Ureter (tissue), 1 donor: ENCODE measurements around the gene GPD1. TPM values are rescaled to one million over a fixed set of nuclear protein-coding genes. Genes with fewer than 3 reads are reported as not detected.
"Not testable (repeated sequence)": the region's sequence is repeated elsewhere in the genome, so short reads cannot be mapped to it uniquely, and the experiment has no call there.

Experiments
- DNase-seq: peaks from one replicate; pipeline ENCODE4 v3.0.0-alpha.2; 2020; ENCODE audit warnings: low spot score
- total RNA-seq: library from RNA; stranded (reverse); gene quantifications from one replicate; pipeline ENCODE4 v1.2.4, GENCODE V29; 2023
- donor health status: DM: yes; HTN: yes; CAD: no.

Gene GPD1
- total RNA-seq, 1 donor from 2014 or later: 1.7 TPM

GRCh38 chr12:50073712-50074111 lies 30.1 kb upstream of the GPD1 start:
- no peak for DNase-seq

- peak; percentile 88 for DNase-seq
Measured at GRCh38 chr12:50074936-50075807, 28.6 kb upstream of the GPD1 start.

- no peak for DNase-seq
Measured at GRCh38 chr12:50075808-50076170, 28.0 kb upstream of the GPD1 start.

- DNase-seq: no peak
Measured at GRCh38 chr12:50077099-50077498, 26.7 kb upstream of the GPD1 start.

- DNase-seq: no peak
Measured at GRCh38 chr12:50078281-50078680, 25.5 kb upstream of the GPD1 start.

- no peak for DNase-seq
Measured at GRCh38 chr12:50079771-50080170, 24.0 kb upstream of the GPD1 start.

- DNase-seq: no peak
Measured at GRCh38 chr12:50081096-50081808, 22.6 kb upstream of the GPD1 start.

GRCh38 chr12:50082644-50083043 lies 21.2 kb upstream of the GPD1 start:
- no peak for DNase-seq

- no peak for DNase-seq
Measured at GRCh38 chr12:50083301-50083700, 20.5 kb upstream of the GPD1 start.

GRCh38 chr12:50084409-50084774 lies 19.4 kb upstream of the GPD1 start:
- not testable (repeated sequence) for DNase-seq

- peak; percentile 90 for DNase-seq
Measured at GRCh38 chr12:50084775-50085614, 18.8 kb upstream of the GPD1 start, which contains the start of gene SMARCD1. TSS of gene SMARCD1 (plus strand) at chr12:50085342. CDS start at chr12:50085370, 28 bp downstream.

- DNase-seq: no peak
Measured at GRCh38 chr12:50085615-50086072, 18.2 kb upstream of the GPD1 start.

GRCh38 chr12:50086148-50086547 lies 17.7 kb upstream of the GPD1 start:
- DNase-seq: no peak

GRCh38 chr12:50087151-50087550 lies 16.7 kb upstream of the GPD1 start:
- DNase-seq: no peak

GRCh38 chr12:50087995-50088394 lies 15.8 kb upstream of the GPD1 start:
- no peak for DNase-seq

GRCh38 chr12:50088577-50089335 lies 15.1 kb upstream of the GPD1 start:
- no peak for DNase-seq

GRCh38 chr12:50089730-50090129 lies 14.1 kb upstream of the GPD1 start:
- DNase-seq: no peak

GRCh38 chr12:50090391-50090790 lies 13.4 kb upstream of the GPD1 start:
- DNase-seq: no peak

- no peak for DNase-seq
Measured at GRCh38 chr12:50097952-50098351, 5.9 kb upstream of the GPD1 start.

- DNase-seq: no peak
Measured at GRCh38 chr12:50099302-50100008, 4.4 kb upstream of the GPD1 start.

GRCh38 chr12:50100561-50100960 lies 3.2 kb upstream of the GPD1 start:
- no peak for DNase-seq
